ENCODE measurements around the gene XPNPEP3. TPM values are rescaled to one million over a fixed set of nuclear protein-coding genes. Genes with fewer than 3 reads are reported as not detected.

Gene XPNPEP3
- polyA plus RNA-seq, 1 donor (not counting 4 experiments of a cell fraction or from before 2014, with no cell fraction given): 21.1 TPM

DNA sequence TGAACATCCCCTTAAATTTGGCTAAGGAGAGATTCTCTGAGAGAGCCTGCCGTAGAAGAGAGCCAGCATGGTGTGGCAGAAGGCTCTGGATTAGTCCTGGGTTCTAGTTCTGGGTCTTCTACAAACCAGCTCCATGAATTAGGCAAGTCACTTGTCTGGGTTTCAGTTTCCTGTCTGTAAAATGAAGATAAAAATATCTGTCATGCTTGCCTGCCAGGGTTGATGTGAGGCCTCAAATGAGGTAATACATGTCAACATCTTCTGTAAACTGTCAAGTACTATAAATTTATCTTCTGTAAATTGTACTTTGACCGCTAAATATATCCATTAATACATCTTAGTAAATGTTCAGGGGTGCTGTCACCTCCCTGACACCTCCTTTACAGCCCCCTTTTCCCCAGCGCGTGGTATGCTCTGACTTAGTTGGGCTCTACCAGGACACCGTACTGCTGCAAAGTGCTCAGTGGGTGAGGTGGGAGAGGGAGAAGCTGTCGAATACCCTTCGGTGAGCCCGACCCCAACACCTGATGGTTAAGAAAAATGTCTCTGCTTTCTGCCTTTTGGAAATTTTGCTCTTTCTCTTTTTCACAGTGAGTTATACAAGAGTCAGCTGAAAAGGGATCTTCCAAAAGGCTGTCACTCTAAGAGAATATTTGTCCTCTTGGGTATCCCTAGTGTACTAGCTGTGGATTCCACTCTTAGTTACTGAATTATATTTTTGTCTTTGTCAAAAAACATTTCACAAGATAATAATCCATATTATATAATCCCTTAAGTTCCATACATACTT lies 109.2 kb downstream of the XPNPEP3 start:
- no peak overlapping the region for H3K4me2 ChIP-seq (ENCODE audit: control insufficient read depth, extremely low read depth, insufficient read depth, low read depth, low read length)
- H2AFZ ChIP-seq (ENCODE audit: control insufficient read depth, low read length): no peak overlapping the region
- no peaks in the 10 kb centered on the region for H3K4me1 ChIP-seq (ENCODE audit: control insufficient read depth, extremely low read depth, insufficient read depth, low read length)
- DNase-seq (ENCODE audit: low read depth, low spot score) (no peak), FAIRE-seq (no peak)
- H3K9ac ChIP-seq (ENCODE audit: control insufficient read depth, extremely low read depth, insufficient read depth, low read length): no peak overlapping the region
- H3K36me3 ChIP-seq (ENCODE audit: control insufficient read depth in 2 of 2, extremely low read depth in 1 of 2, insufficient read depth in 2 of 2, low read length in 2 of 2): peaks cover 9 to 38% of the 10 kb centered on the region in 2 experiments
- H3K4me3 ChIP-seq (ENCODE audit: control insufficient read depth in 2 of 3, extremely low read depth in 1 of 3, insufficient read depth in 2 of 3, low read depth in 1 of 3, low read length in 3 of 3): no peak overlapping the region
- H3K79me2 ChIP-seq (ENCODE audit: control insufficient read depth, insufficient read depth, low read length): peaks cover 24% of the 10 kb centered on the region
- dilution Hi-C loops (cut with MboI; ENCODE audit: extremely low pct_ligation_motif_present, low sequenced_read_pairs): no loop called here
- no peaks in the 10 kb centered on the region for H4K20me1 ChIP-seq (ENCODE audit: control insufficient read depth, extremely low read depth, insufficient read depth, low read length)
- H3K9me1 ChIP-seq (ENCODE audit: control insufficient read depth, extremely low read depth, insufficient read depth, low read length): no peaks in the 10 kb centered on the region
- no peak overlapping the region for H3K27ac ChIP-seq (ENCODE audit: control insufficient read depth, insufficient read depth, low read length)
- H3K9me3 ChIP-seq (ENCODE audit: control insufficient read depth, low read depth, low read length): no peaks in the 10 kb centered on the region
- H3K27me3 ChIP-seq (ENCODE audit: control insufficient read depth, extremely low read depth, insufficient read depth, low read length): no peaks in the 10 kb centered on the region
- TF ChIP-seq, protein P1, sequence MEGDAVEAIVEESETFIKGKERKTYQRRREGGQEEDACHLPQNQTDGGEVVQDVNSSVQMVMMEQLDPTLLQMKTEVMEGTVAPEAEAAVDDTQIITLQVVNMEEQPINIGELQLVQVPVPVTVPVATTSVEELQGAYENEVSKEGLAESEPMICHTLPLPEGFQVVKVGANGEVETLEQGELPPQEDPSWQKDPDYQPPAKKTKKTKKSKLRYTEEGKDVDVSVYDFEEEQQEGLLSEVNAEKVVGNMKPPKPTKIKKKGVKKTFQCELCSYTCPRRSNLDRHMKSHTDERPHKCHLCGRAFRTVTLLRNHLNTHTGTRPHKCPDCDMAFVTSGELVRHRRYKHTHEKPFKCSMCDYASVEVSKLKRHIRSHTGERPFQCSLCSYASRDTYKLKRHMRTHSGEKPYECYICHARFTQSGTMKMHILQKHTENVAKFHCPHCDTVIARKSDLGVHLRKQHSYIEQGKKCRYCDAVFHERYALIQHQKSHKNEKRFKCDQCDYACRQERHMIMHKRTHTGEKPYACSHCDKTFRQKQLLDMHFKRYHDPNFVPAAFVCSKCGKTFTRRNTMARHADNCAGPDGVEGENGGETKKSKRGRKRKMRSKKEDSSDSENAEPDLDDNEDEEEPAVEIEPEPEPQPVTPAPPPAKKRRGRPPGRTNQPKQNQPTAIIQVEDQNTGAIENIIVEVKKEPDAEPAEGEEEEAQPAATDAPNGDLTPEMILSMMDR (optimal IDR thresholded peaks at IDR 0.05 in 1 of 3, IDR thresholded peaks at IDR 0.05 in 1 of 3, conservative IDR thresholded peaks at IDR 0.05 in 1 of 3; ENCODE audit: extremely low read depth in 1 of 3, insufficient read depth in 2 of 3, low read length in 3 of 3): no peak
- no peak for TF ChIP-seq EZH2 (IDR thresholded peaks at IDR 0.05; ENCODE audit: low read length)

DNA sequence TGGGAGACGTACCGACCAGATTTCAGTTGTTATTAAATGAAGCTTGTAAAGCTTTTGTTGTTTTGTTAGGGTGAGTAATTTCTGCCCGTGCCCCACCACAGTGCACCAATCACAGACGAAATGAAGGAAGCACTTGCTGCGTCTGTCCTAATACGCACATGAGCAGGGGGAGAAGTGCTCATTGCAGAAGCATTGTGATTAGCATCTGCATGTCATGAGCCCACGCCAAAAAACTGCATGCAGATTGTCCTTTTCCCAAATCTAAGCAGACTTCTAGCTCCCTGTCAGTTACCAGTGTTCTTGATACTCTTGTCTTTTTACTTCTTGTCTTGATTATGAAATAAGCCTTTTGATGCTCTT lies 109.8 kb downstream of the XPNPEP3 start:
- Histone ChIP-seq H2AFZ (ENCODE audit: control insufficient read depth, low read length) (no peak overlapping the region), H4K20me1 (ENCODE audit: control insufficient read depth, extremely low read depth, insufficient read depth, low read length) (no peaks in the 10 kb centered on the region), H3K4me3 (ENCODE audit: control insufficient read depth in 2 of 3, extremely low read depth in 1 of 3, insufficient read depth in 2 of 3, low read depth in 1 of 3, low read length in 3 of 3) (no peak overlapping the region), H3K9me1 (ENCODE audit: control insufficient read depth, extremely low read depth, insufficient read depth, low read length) (no peaks in the 10 kb centered on the region), H3K36me3 (ENCODE audit: control insufficient read depth in 2 of 2, extremely low read depth in 1 of 2, insufficient read depth in 2 of 2, low read length in 2 of 2) (peaks cover 9 to 38% of the 10 kb centered on the region in 2 experiments), H3K9ac (ENCODE audit: control insufficient read depth, extremely low read depth, insufficient read depth, low read length) (no peak overlapping the region), H3K9me3 (ENCODE audit: control insufficient read depth, low read depth, low read length) (no peaks in the 10 kb centered on the region), H3K27me3 (ENCODE audit: control insufficient read depth, extremely low read depth, insufficient read depth, low read length) (no peaks in the 10 kb centered on the region), H3K4me2 (ENCODE audit: control insufficient read depth, extremely low read depth, insufficient read depth, low read depth, low read length) (no peak overlapping the region), H3K27ac (ENCODE audit: control insufficient read depth, insufficient read depth, low read length) (no peak overlapping the region), H3K79me2 (ENCODE audit: control insufficient read depth, insufficient read depth, low read length) (peaks cover 21% of the 10 kb centered on the region), H3K4me1 (ENCODE audit: control insufficient read depth, extremely low read depth, insufficient read depth, low read length) (no peaks in the 10 kb centered on the region)
- FAIRE-seq: no peak
- DNase-seq (ENCODE audit: low read depth, low spot score): no peak
- TF ChIP-seq, protein P1 (optimal IDR thresholded peaks at IDR 0.05 in 1 of 3, IDR thresholded peaks at IDR 0.05 in 1 of 3, conservative IDR thresholded peaks at IDR 0.05 in 1 of 3; ENCODE audit: extremely low read depth in 1 of 3, insufficient read depth in 2 of 3, low read length in 3 of 3): no peak
- TF ChIP-seq EZH2 (IDR thresholded peaks at IDR 0.05; ENCODE audit: low read length): no peak
- dilution Hi-C loops (cut with MboI; ENCODE audit: extremely low pct_ligation_motif_present, low sequenced_read_pairs): no loop called here

Measured in keratinocyte (primary cell).